HFF-Myc (cell line): ENCODE results near the gene NPFFR1.
"Not testable (repeated sequence)": the region's sequence is repeated elsewhere in the genome, so short reads cannot be mapped to it uniquely, and the experiment has no call there.

Experiments
- DNase-seq: peaks from one replicate; pipeline ENCODE4 v3.0.0-alpha.2; 2011; ENCODE audit warnings: low read depth; ENCODE audit errors: extremely low read depth
- H3K4me3 ChIP-seq: replicated peaks from 2 replicates; pipeline ENCODE4 v1.5.1; 2011; ENCODE audit warnings: low read depth, mild to moderate bottlenecking, control low read depth, low read length
- CTCF ChIP-seq: IDR thresholded peaks from 2 replicates; pipeline ENCODE4 v1.5.1; 2012; ENCODE audit warnings: mild to moderate bottlenecking, low read depth, low read length, control low read depth; ENCODE audit errors: missing control alignments

NPFFR1 gene

GRCh38 chr10:70260259-70260658, 23.5 kb downstream of the NPFFR1 start:
- H3K4me3 ChIP-seq: no peak overlapping the region
- TF ChIP-seq CTCF: no peak
- DNase-seq: no peak

- H3K4me3 ChIP-seq: no peak overlapping the region
- TF ChIP-seq CTCF: no peak
- DNase-seq: no peak
These were observed 25.6 kb downstream of the NPFFR1 start for GRCh38 chr10:70258216-70258615.

- H3K4me3 ChIP-seq, DNase-seq: not testable (repeated sequence)
These were observed 26.0 kb downstream of the NPFFR1 start for GRCh38 chr10:70257816-70258215.

- no peak for TF ChIP-seq CTCF
These were observed 27.3 kb downstream of the NPFFR1 start for GRCh38 chr10:70256463-70256862.

GRCh38 chr10:70255329-70256299, 28.2 kb downstream of the NPFFR1 start:
- no peak for DNase-seq
- TF ChIP-seq CTCF: peak; percentile 2
- H3K4me3 ChIP-seq: no peak overlapping the region

More at GRCh38 chr10:70256463-70256862, 27.3 kb downstream of the NPFFR1 start:
- DNase-seq: no peak
- no peak overlapping the region for H3K4me3 ChIP-seq

GRCh38 chr10:70254778-70255328, 29.0 kb downstream of the NPFFR1 start:
- H3K4me3 ChIP-seq: no peak overlapping the region
- no peak for TF ChIP-seq CTCF
- no peak for DNase-seq

- TF ChIP-seq CTCF: no peak
- DNase-seq: no peak
- H3K4me3 ChIP-seq: no peak overlapping the region
These were observed 29.7 kb downstream of the NPFFR1 start for GRCh38 chr10:70253878-70254765.
